Posterior vena cava (tissue), 2 donors: ENCODE measurements around the gene NTRK2. TPM values are rescaled to one million over a fixed set of nuclear protein-coding genes. Genes with fewer than 3 reads are reported as not detected.

Experiments
- DNase-seq: peaks from one replicate; pipeline ENCODE4 v3.0.0-alpha.2; 2020; ENCODE audit warnings: low spot score
- intact Hi-C, 2 donors: fragments of 100-400 bp; cut with DNase I; formaldehyde crosslinking; loops; one replicate each; pipeline versions ENCODE4 v1.14.1 to v1.14.2; 2022 to 2023
- total RNA-seq, 2 donors: library from RNA; stranded (reverse); fragmentation: NEBNext Ultra II Directional; extraction: Animal tissue kit (Norgen Biotek cat#: 25700); gene quantifications; one replicate each; pipeline ENCODE4 v1.2.1, GENCODE V29; 2021
- donor health status: DM: yes; HTN: yes; CAD: no.
- donor health status: DM: yes; HTN: yes; CAD: no.

Gene NTRK2
- total RNA-seq, 2 donors from 2014 or later = 19.2 to 43.8 TPM

- no peak for DNase-seq
- intact Hi-C loops = no loop called here
Observed at GRCh38 chr9:84860249-84861115, 191.0 kb downstream of the NTRK2 start.

DNA sequence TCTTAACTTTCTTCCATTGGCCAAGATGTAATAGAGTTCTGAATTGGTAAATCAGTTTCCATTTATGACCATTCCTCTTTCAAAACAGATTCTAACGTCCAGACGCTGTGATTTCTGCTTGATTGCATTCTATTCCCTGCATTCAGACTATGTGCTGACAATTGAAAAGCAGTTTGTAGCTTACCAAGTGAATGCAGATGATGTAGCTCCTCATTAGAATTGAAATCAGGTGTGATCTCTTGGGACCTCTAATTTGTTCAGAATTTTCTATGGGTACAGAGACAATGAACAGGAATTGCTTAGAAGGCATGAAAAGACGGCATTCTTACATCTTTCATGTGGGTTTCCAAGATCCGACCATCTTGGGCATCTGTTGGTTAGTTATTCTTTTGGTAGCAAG lies 191.9 kb downstream of the NTRK2 start:
- intact Hi-C loops = no loop called here
- DNase-seq = no peak

DNA sequence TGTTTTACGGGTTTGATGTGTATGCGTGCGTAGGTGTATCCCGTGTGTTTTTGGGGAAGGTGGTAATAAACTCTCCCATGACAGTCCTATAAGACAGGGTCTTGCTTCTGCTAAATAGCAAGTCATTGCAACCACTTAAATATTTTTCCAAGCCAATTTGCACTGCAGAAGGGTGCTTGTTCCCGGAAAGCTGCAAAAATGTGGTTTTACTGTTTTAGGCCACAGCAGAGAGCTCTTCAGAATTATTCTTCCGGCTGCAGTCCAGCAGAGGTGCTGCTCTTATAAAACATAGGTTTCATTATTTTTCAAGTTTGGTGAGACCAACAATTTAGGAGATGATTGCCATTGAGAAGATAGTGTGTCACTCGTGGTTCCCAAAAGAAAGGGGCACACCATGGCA lies 192.8 kb downstream of the NTRK2 start:
- intact Hi-C loops = no loop called here
- no peak for DNase-seq

DNA sequence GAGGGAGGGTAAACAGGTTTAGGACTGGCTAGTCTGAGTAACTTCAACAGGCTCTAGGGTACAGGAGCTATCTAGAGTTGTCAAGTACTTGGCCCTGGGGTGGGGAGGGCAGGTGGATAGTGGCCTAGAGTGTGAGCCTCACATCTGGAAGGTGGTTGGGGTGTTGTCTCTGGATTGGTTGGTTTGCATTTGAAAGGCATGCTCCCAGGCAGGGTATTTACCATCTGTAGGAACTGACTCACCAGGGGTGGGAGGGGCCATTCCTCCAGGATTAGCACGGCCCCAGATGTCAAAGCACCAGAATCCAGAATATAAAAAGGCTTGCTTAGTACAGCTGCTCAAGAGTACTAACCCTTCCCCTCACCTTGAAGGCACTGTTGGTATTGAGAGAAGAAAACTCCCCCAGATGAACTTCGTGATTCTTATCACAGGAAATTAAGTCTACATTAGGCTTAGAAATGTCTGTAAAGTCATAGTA lies 193.3 kb downstream of the NTRK2 start:
- intact Hi-C loops = no loop called here
- no peak for DNase-seq

- DNase-seq = no peak
- intact Hi-C loops = no loop called here
Observed at GRCh38 chr9:84863372-84863771, 193.8 kb downstream of the NTRK2 start.

DNA sequence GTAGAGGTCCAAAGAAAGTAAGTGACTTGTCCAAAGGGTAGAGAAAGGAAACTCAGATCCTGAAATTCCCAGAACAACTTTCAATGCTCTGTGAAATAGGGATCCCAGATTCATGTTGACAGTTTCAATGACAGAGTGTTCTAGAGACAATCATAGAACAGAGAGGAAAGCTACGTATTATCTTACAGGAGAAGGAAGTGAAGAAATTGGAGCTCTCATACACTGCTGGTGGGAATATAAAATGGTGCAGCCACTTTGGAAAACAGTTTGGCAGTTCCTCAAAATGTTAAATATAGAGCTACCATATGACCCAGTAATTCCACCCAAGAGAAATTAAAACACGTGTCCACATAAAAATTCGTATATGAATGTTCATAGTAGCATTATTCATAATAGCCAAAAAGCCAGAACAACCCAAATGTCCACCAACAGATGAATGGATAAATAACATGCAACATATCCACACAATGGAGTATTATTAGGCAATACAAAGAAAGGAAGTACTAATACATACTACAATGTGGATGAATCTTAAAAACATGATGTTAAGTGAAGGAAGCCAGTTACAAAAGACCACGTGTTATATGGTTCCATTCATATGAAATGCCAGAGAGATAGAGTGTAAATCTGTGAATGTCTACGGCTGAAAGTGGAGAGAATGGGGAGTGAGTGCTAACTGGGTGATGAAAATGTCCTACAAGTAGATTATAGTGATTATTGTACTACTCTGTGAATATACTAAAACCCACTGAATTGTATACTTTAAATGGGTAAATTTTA lies 197.1 kb downstream of the NTRK2 start:
- DNase-seq = no peak
- intact Hi-C loops = no loop called here

GRCh38 chr9:84867186-84867585 lies 197.7 kb downstream of the NTRK2 start:
- DNase-seq = no peak
- intact Hi-C loops = no loop called here

GRCh38 chr9:84869091-84869490 lies 199.6 kb downstream of the NTRK2 start:
- DNase-seq = no peak
- intact Hi-C loops = no loop called here

DNA sequence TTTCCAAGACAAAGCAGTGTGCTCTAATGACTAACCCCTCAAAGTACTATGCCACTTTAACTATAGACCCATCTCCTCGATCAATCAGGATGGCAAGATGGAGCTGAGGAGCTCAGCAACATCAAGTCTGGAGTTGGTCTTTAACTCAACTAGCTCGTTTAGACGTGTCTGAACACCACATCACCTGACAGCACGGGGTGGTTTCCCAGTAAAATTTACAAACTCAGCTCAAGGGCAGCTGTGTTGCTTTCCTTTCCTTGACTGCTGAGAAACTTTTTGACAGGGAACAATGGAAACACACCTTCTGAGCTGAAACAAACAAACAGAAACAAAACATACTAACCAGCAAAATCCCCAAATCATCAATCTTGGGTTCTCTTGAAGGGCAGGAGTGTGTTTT lies 202.5 kb downstream of the NTRK2 start:
- intact Hi-C loops = no loop called here
- DNase-seq = no peak

DNA sequence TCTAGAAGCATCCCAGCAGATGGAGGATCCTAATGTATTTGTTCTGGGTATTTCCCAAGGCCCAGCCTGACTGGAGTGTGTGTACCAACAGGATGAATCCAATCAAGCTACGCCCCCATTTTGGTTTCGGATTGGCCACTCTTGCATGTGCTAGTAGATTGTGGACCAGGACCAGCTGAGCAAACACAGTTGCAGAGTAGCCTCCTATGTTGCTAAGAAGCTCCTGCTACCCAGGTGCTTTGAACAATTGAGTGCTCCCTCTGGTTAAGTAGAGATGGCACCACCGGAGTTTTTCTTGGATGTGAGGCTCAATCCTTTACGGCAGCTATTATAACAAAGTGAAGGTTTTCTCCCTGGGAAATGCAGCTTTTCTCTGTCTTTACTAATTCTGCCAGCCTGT lies 204.5 kb downstream of the NTRK2 start:
- DNase-seq = no peak
- intact Hi-C loops = no loop called here

DNA sequence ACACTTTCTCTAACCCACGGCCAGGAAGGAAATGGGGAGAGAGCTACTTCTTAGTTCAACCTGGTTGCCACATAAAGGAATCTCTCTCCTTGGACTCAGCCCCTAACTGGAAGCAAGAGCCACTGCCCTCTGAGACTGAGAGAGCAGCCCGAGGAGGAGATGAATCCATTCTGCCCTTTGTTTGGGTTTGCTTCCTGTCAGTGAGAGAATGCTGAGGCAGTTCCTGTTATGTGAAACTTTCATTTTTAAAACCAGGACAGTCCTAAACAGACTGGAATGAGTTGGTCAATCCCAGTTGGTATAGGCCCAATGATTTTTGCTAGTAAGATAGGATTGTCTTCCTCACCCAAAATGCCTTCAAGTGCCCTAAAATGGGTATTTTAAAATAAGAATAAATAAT lies 205.1 kb downstream of the NTRK2 start:
- intact Hi-C loops = no loop called here
- no peak for DNase-seq

- DNase-seq = no peak
- intact Hi-C loops = no loop called here
Observed at GRCh38 chr9:84875193-84875592, 205.7 kb downstream of the NTRK2 start.

- intact Hi-C loops = no loop called here
Observed at GRCh38 chr9:84879631-84880030, 210.1 kb downstream of the NTRK2 start.

DNA sequence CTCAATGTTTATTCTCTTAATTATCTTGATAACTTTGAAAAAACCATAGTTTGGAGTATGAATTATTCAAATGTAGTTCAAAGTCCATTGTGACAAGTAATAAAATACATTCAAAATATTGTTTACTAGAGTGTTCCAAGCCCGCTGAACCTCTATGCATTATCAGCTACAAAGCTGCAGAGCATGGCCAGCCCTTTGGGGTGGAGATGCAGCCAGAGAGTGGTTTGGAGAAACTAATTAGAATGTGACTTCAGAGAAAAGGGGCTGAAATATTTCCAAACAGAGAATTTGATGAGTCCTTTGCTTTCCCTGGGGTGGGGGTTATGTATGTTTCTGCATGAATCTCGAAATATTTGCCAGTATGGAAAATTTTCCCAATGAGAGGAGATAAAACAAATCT lies 211.3 kb downstream of the NTRK2 start:
- intact Hi-C loops = no loop called here

More at GRCh38 chr9:84879631-84880030, 210.1 kb downstream of the NTRK2 start:
- no peak for DNase-seq

DNA sequence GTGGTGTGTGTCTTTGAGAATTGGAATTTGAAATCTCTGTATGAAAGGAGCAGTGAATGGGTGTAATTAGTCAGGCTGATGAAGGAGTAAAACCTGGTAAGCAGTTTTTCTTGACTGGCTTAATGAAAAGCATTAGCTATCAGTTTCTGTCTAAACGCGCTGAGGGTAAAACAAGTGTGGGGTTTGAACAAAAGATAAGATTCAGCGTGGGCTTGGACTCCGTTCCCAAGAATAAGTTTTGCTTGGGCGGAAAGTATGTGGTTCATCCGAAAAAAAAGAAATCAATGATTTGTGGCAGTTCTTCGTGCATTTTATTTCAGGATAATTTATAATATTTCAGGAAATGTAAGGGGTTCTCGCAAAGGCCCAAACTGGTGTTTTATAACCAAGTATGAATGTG lies 217.3 kb downstream of the NTRK2 start:
- intact Hi-C loops = no loop called here
- no peak for DNase-seq

More for the DNA sequence above, 211.3 kb downstream of the NTRK2 start:
- no peak for DNase-seq

DNA sequence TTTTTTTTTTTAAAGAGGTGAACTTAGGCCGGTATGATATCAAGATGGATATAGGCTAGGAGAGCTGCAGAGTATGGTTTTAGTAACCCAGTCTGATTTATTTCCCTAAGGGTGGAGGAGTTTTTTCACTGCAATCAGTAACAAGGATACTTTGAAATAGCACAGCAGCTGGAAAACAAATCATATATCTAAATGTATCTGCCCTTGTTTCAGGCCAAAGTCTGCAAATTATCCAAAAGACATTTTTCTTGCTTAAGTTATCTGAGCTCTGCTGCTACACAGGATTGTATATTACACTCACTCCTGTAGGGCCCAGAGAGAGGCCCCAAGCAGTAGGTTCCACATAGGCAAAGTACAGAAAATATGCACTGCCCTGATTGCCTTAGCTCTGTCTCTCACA lies 222.4 kb downstream of the NTRK2 start:
- no peak for DNase-seq
- intact Hi-C loops = no loop called here

GRCh38 chr9:84893419-84894128 lies 224.0 kb downstream of the NTRK2 start:
- intact Hi-C loops = no loop called here
- no peak for DNase-seq

DNA sequence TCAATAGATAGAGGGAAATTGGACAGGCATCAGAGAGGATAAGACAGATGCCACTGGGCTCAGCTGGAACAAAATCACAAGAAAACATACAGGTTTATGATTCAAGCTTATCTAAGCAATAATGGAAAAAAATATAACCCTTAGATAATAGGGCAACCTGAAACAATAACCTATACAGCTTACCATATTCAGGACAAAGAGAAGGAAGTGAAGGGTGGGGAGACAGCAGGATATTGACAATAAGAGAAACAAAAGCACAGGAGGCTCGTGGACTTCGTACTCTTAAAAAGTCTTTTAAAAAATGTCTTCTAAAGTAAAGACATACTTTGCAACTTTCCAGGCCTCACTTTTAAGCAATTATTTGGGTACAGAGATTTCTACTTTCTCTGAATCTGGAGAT lies 225.3 kb downstream of the NTRK2 start:
- no peak for DNase-seq
- intact Hi-C loops = no loop called here

- DNase-seq = no peak
Observed at GRCh38 chr9:84897362-84898094, 228.0 kb downstream of the NTRK2 start.

More at GRCh38 chr9:84897362-84898094, 228.0 kb downstream of the NTRK2 start:
- intact Hi-C loops = no loop called here
